ENCODE data around the gene CFAP45. TPM values are rescaled to one million over a fixed set of nuclear protein-coding genes. Genes with fewer than 3 reads are reported as not detected.

The CFAP45 gene
- total RNA-seq, 1 donor from 2014 or later, result 1.8 TPM

DNA sequence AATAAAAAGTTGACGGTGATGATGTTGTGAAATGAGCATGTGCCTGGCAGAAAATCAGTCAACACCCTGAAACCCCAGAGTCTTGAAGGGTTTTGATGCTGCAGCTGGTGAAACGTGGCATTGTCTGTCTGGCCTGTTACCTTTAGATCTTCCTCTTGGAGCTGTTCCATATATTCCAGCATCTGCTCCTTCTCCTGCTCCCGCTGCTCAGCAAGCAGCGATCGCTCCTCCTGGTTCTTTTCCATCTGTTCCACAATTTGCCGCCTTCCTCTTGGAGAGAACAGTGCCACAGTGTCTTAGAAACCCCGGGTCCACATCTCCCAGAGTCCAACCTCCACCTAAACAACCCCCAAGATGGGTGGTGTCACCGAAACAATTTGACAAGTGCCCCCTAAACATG is 15.7 kb downstream of the CFAP45 start:
- ATAC-seq (ENCODE audit: low read depth), result no peak
- Mint-ChIP-seq H3K27ac (no peak overlapping the region), H3K4me1 (peaks cover 6% of the 10 kb centered on the region), H3K36me3 (ENCODE audit: low read depth) (no peaks in the 10 kb centered on the region), H3K27me3 (no peaks in the 10 kb centered on the region), H3K4me3 (no peak overlapping the region), H3K9me3 (no peaks in the 10 kb centered on the region)
- intact Hi-C loops (cut with micrococcal nuclease), result loop anchor here (5.0 kb wide), 1 partner anchor 42 kb away; no protein-coding TSS in a partner anchor
- TF ChIP-seq, protein P1, sequence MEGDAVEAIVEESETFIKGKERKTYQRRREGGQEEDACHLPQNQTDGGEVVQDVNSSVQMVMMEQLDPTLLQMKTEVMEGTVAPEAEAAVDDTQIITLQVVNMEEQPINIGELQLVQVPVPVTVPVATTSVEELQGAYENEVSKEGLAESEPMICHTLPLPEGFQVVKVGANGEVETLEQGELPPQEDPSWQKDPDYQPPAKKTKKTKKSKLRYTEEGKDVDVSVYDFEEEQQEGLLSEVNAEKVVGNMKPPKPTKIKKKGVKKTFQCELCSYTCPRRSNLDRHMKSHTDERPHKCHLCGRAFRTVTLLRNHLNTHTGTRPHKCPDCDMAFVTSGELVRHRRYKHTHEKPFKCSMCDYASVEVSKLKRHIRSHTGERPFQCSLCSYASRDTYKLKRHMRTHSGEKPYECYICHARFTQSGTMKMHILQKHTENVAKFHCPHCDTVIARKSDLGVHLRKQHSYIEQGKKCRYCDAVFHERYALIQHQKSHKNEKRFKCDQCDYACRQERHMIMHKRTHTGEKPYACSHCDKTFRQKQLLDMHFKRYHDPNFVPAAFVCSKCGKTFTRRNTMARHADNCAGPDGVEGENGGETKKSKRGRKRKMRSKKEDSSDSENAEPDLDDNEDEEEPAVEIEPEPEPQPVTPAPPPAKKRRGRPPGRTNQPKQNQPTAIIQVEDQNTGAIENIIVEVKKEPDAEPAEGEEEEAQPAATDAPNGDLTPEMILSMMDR (IDR thresholded peaks at IDR 0.05), result no peak
- CTCF ChIA-PET, result interaction anchor here (1.4 kb wide), 1 partner anchor 11 kb away, joined by 3 read pairs; no protein-coding TSS in a partner anchor
- no peak for DNase-seq
- POLR2A ChIA-PET, result no interaction called here

- Mint-ChIP-seq H3K27ac (no peak overlapping the region), H3K27me3 (no peaks in the 10 kb centered on the region), H3K36me3 (ENCODE audit: low read depth) (no peaks in the 10 kb centered on the region), H3K9me3 (no peaks in the 10 kb centered on the region), H3K4me3 (no peak overlapping the region), H3K4me1 (no peaks in the 10 kb centered on the region)
- intact Hi-C loops (cut with micrococcal nuclease), result loop anchor here (5.0 kb wide), 1 partner anchor 41 kb away; no protein-coding TSS in a partner anchor
- POLR2A ChIA-PET, result no interaction called here
- no peak for ATAC-seq (ENCODE audit: low read depth)
- CTCF ChIA-PET, result no interaction called here
- DNase-seq, result no peak
- TF ChIP-seq, protein P1 (IDR thresholded peaks at IDR 0.05), result no peak
Observed at GRCh38 chr1:159883134-159883533, 16.8 kb downstream of the CFAP45 start.

DNA sequence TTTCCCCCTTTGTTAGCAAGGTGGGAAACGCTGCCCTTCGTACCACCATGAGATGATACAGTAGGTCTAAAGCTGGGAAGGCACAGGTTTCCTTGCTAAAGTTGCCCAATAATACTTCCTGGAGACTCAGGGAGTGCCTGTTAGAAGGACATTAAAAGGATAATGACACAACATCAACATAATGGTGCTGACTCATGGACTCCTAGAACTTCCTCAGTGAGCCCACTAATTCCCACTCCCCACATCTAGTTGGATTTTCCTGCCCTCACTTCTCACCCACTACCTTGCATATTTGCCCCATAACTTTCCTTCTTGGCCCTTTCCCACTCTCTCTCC is 17.5 kb downstream of the CFAP45 start:
- Mint-ChIP-seq H3K4me3 (no peak overlapping the region), H3K36me3 (ENCODE audit: low read depth) (no peaks in the 10 kb centered on the region), H3K9me3 (no peaks in the 10 kb centered on the region), H3K4me1 (no peaks in the 10 kb centered on the region), H3K27ac (no peak overlapping the region), H3K27me3 (no peaks in the 10 kb centered on the region)
- intact Hi-C loops (cut with micrococcal nuclease), result loop anchor here (5.0 kb wide), 1 partner anchor 40 kb away; no protein-coding TSS in a partner anchor
- ATAC-seq (ENCODE audit: low read depth), result no peak
- ChIA-PET POLR2A (no interaction called here), CTCF (interaction anchor here (1.3 kb wide), 1 partner anchor 10 kb away, joined by 4 read pairs; no protein-coding TSS in a partner anchor)
- TF ChIP-seq, protein P1 (IDR thresholded peaks at IDR 0.05), result no peak
- no peak for DNase-seq

GRCh38 chr1:159881622-159882526 is 18.1 kb downstream of the CFAP45 start:
- H3K27ac Mint-ChIP-seq, result no peak overlapping the region
- no peaks in the 10 kb centered on the region for H3K9me3 Mint-ChIP-seq
- POLR2A ChIA-PET, result no interaction called here
- H3K4me3 Mint-ChIP-seq, result no peak overlapping the region
- ATAC-seq (ENCODE audit: low read depth), result no peak
- H3K4me1 Mint-ChIP-seq, result no peaks in the 10 kb centered on the region
- intact Hi-C loops (cut with micrococcal nuclease), result loop anchor here (5.0 kb wide), 1 partner anchor 40 kb away; no protein-coding TSS in a partner anchor
- DNase-seq, result no peak
- TF ChIP-seq, protein P1 (IDR thresholded peaks at IDR 0.05), result no peak
- H3K36me3 Mint-ChIP-seq (ENCODE audit: low read depth), result no peaks in the 10 kb centered on the region
- no peaks in the 10 kb centered on the region for H3K27me3 Mint-ChIP-seq
- CTCF ChIA-PET, result interaction anchor here (1.3 kb wide), 1 partner anchor 10 kb away, joined by 4 read pairs; no protein-coding TSS in a partner anchor

- intact Hi-C loops (cut with micrococcal nuclease), result loop anchor here (5.0 kb wide), 1 partner anchor 38 kb away; no protein-coding TSS in a partner anchor
Observed at GRCh38 chr1:159880430-159880829, 19.5 kb downstream of the CFAP45 start.

More at GRCh38 chr1:159880430-159880829, 19.5 kb downstream of the CFAP45 start:
- ChIA-PET POLR2A (no interaction called here), CTCF (interaction anchor here (1.3 kb wide), 1 partner anchor 10 kb away, joined by 3 read pairs; no protein-coding TSS in a partner anchor)
- DNase-seq (no peak), ATAC-seq (ENCODE audit: low read depth) (no peak)
- Mint-ChIP-seq H3K27ac (no peak overlapping the region), H3K9me3 (no peaks in the 10 kb centered on the region), H3K4me3 (no peak overlapping the region), H3K27me3 (no peaks in the 10 kb centered on the region), H3K36me3 (ENCODE audit: low read depth) (no peaks in the 10 kb centered on the region), H3K4me1 (no peaks in the 10 kb centered on the region)
- TF ChIP-seq, protein P1 (IDR thresholded peaks at IDR 0.05), result no peak
